Activated CD4-positive, alpha-beta T cell treated with anti-CD3 and anti-CD28 coated beads for 4 hours (primary cell): ENCODE measurements around the gene PPM1B.
A peak's percentile ranks its signal among the peaks of the same experiment; 100 is the strongest.
"Not testable (repeated sequence)": the region's sequence is repeated elsewhere in the genome, so short reads cannot be mapped to it uniquely, and the experiment has no call there.

ENCODE experiments used
- DNase-seq, 2 donors: peaks; one replicate each; pipeline ENCODE4 v3.0.0-alpha.2; 2020

Gene PPM1B

GRCh38 chr2:44164617-44165016 lies 4.1 kb upstream of the PPM1B start:
- no peak for DNase-seq

GRCh38 chr2:44166096-44166495 lies 2.6 kb upstream of the PPM1B start:
- DNase-seq: no peak

- no peak for DNase-seq
These were observed 1.3 kb upstream of the PPM1B start for GRCh38 chr2:44167311-44167907.

- DNase-seq: peak; percentile 97 to 99
These were observed 581 bp upstream of the PPM1B start for GRCh38 chr2:44167908-44168680.

- DNase-seq: peak; percentile 31 to 36
These were observed 652 bp downstream of the PPM1B start for GRCh38 chr2:44169155-44169898.

- DNase-seq: no peak
These were observed 1.6 kb downstream of the PPM1B start for GRCh38 chr2:44170311-44170717.

GRCh38 chr2:44171018-44171417 lies 2.3 kb downstream of the PPM1B start:
- DNase-seq: no peak

- DNase-seq: not testable (repeated sequence)
These were observed 2.8 kb downstream of the PPM1B start for GRCh38 chr2:44171442-44171841.

GRCh38 chr2:44172576-44172975 lies 3.9 kb downstream of the PPM1B start:
- no peak for DNase-seq

- DNase-seq: no peak
These were observed 10.3 kb downstream of the PPM1B start for GRCh38 chr2:44178950-44179349.

- DNase-seq: no peak
These were observed 13.0 kb downstream of the PPM1B start for GRCh38 chr2:44181648-44182047.

GRCh38 chr2:44184106-44184505 lies 15.4 kb downstream of the PPM1B start:
- no peak for DNase-seq

GRCh38 chr2:44186810-44187209 lies 18.1 kb downstream of the PPM1B start:
- no peak for DNase-seq

- DNase-seq: no peak
These were observed 18.6 kb downstream of the PPM1B start for GRCh38 chr2:44187251-44187650.

GRCh38 chr2:44188696-44189095 lies 20.0 kb downstream of the PPM1B start:
- no peak for DNase-seq

- no peak for DNase-seq
These were observed 20.4 kb downstream of the PPM1B start for GRCh38 chr2:44189104-44189503.

GRCh38 chr2:44190526-44190925 lies 21.9 kb downstream of the PPM1B start:
- no peak for DNase-seq

GRCh38 chr2:44191739-44192138 lies 23.1 kb downstream of the PPM1B start:
- DNase-seq: no peak

GRCh38 chr2:44192646-44193045 lies 24.0 kb downstream of the PPM1B start:
- no peak for DNase-seq

- no peak for DNase-seq
These were observed 27.0 kb downstream of the PPM1B start for GRCh38 chr2:44195714-44196113.

- DNase-seq: no peak
These were observed 29.1 kb downstream of the PPM1B start for GRCh38 chr2:44197816-44198215.

GRCh38 chr2:44200011-44200410 lies 31.3 kb downstream of the PPM1B start:
- no peak for DNase-seq

- no peak for DNase-seq
These were observed 32.1 kb downstream of the PPM1B start for GRCh38 chr2:44200759-44201158.

- DNase-seq: no peak
These were observed 33.0 kb downstream of the PPM1B start for GRCh38 chr2:44201648-44202165.
